A673 (cell line): ENCODE results near the gene AGMO.

Experiments
- CTCF ChIP-seq: fragments of 300-800, 200-600 bp; sonication (generic); conservative IDR thresholded peaks from 2 replicates; pipeline ENCODE4 v1.5.1; 2017; ENCODE audit warnings: low read depth, mild to moderate bottlenecking, antibody characterized with exemption, low read length, moderate library complexity, mixed read lengths
- EZH2 ChIP-seq: fragments of 200-600 bp; sonication (generic); IDR thresholded peaks from 2 replicates; pipeline ENCODE4 v1.6.1; 2017; ENCODE audit warnings: borderline replicate concordance, low read depth, mild to moderate bottlenecking, mixed read lengths, antibody characterized with exemption, low read length; ENCODE audit not compliant: poor library complexity, severe bottlenecking

DNA sequence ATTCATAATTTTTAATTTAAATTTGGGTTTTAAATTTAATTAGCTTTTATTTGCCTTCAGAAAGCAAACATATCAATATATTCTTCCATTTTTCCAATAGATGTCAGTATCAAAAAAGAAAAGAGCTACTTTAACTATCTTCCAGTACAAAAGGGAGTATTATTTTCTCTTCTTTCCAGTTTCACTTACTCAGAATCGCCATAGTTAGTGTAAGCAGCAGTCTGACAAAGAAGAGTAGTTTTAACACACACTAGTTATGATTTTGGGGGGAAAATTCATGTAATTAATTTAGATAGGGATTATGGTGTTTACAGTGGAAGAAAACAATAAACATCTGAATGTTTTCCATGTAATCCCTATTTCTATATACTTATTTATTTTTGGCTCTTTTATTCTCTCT lies 386.7 kb downstream of the AGMO start:
- TF ChIP-seq CTCF (no peak), EZH2 (no peak)
